Endothelial cell of umbilical vein (primary cell): ENCODE measurements around the gene TMPRSS9. TPM values are rescaled to one million over a fixed set of nuclear protein-coding genes. Genes with fewer than 3 reads are reported as not detected.

Experiments
- BruUV-seq: library from RNA; stranded (reverse); fragments of 400-500 nt; replicated peaks from 2 replicates; lab custom pipeline; 2021; lab: Mats Ljungman, UMichigan
- CTCF ChIA-PET: fragments of 300-600, 350-600 bp; sonication (Branson Sonifier 250); formaldehyde crosslinking; loops from one replicate; lab custom pipeline; 2021; ENCODE audit warnings: antibody characterized with exemption, inconsistent platforms; lab: Charles Lee
- POLR2A ChIA-PET: fragments of 300-600, 350-600 bp; sonication (Branson Sonifier 250); formaldehyde crosslinking; loops from one replicate; lab custom pipeline; 2021; ENCODE audit warnings: antibody characterized with exemption, inconsistent platforms; lab: Charles Lee
- DNase-seq: peaks from one replicate; pipeline ENCODE4 v3.0.0-alpha.2; 2011; ENCODE audit warnings: low read depth, low spot score
- FAIRE-seq: peaks from 2 replicates; lab custom pipeline; 2011; peaks lifted over from hg19 to GRCh38; lab: Jason Lieb, UNC
- H2AFZ ChIP-seq: 2 replicates; pipeline ENCODE4 v1.6.0; 2012; ENCODE audit warnings: low read depth, low read length, control low read depth, inconsistent platforms
- H3K27ac ChIP-seq: 2 replicates; pipeline ENCODE4 v1.5.1; 2011; ENCODE audit warnings: low read depth, mild to moderate bottlenecking, control low read depth, low read length, moderate library complexity; ENCODE audit not compliant: insufficient read depth
- H3K27me3 ChIP-seq, 2 experiments: 2 replicates each; pipeline versions ENCODE4 v1.6.0 to v1.6.1; 2011; ENCODE audit warnings: low read length in 2 of 2, mixed read lengths in 1 of 2; ENCODE audit not compliant: control insufficient read depth in 2 of 2, insufficient read depth in 2 of 2
- H3K36me3 ChIP-seq, 2 experiments: 2 replicates in 1 of 2; 3 replicates in 1 of 2; pipeline ENCODE4 v1.5.1; 2011; ENCODE audit warnings: low read length in 2 of 2, mild to moderate bottlenecking in 1 of 2, moderate library complexity in 1 of 2; ENCODE audit not compliant: control insufficient read depth in 2 of 2, insufficient read depth in 2 of 2; ENCODE audit errors: extremely low read depth in 1 of 2
- H3K4me1 ChIP-seq: 3 replicates; pipeline ENCODE4 v1.5.1; 2011; ENCODE audit warnings: mild to moderate bottlenecking, low read length; ENCODE audit not compliant: control insufficient read depth, insufficient read depth; ENCODE audit errors: extremely low read depth
- H3K4me2 ChIP-seq: 2 replicates; pipeline ENCODE4 v1.6.1; 2011; ENCODE audit warnings: low read length, control low read depth, mixed read lengths; ENCODE audit not compliant: insufficient read depth
- H3K4me3 ChIP-seq, 3 experiments: fragments of 200-600 bp in 1 of 3; sonication (generic), shearing (Covaris generic) in 1 of 3; replicated peaks in 1 of 3; 2 replicates each; pipeline ENCODE4 v1.5.1; 2011 to 2016; ENCODE audit warnings: control low read depth in 3 of 3, low read length in 3 of 3, mild to moderate bottlenecking in 2 of 3, inconsistent platforms in 1 of 3, low read depth in 1 of 3, moderate library complexity in 1 of 3; ENCODE audit not compliant: insufficient read depth in 1 of 3
- H3K79me2 ChIP-seq: 2 replicates; pipeline ENCODE4 v1.6.0; 2012; ENCODE audit warnings: low read length, inconsistent platforms; ENCODE audit not compliant: control insufficient read depth, insufficient read depth
- H3K9ac ChIP-seq: replicated peaks from 2 replicates; pipeline ENCODE3; 2011; ENCODE audit warnings: low read length, control low read depth; ENCODE audit not compliant: insufficient read depth; ENCODE audit errors: extremely low read depth
- H3K9me1 ChIP-seq: replicated peaks from 3 replicates; pipeline ENCODE4 v1.6.0; 2011; ENCODE audit warnings: mild to moderate bottlenecking, low read length; ENCODE audit not compliant: control insufficient read depth, insufficient read depth; ENCODE audit errors: extremely low read depth
- H3K9me3 ChIP-seq: replicated peaks from 2 replicates; pipeline ENCODE4 v1.5.1; 2012; ENCODE audit warnings: low read length, inconsistent platforms; ENCODE audit not compliant: control insufficient read depth, insufficient read depth
- H4K20me1 ChIP-seq: replicated peaks from 2 replicates; pipeline ENCODE3; 2011; ENCODE audit warnings: mild to moderate bottlenecking, low read length; ENCODE audit not compliant: control insufficient read depth, insufficient read depth; ENCODE audit errors: extremely low read depth
- CTCF ChIP-seq, 2 donors: IDR thresholded peaks; 1 replicate in 1 of 2; 2 replicates in 1 of 2; pipeline ENCODE4 v1.5.1; 2011; ENCODE audit warnings: low read length in 2 of 2, mild to moderate bottlenecking in 2 of 2, moderate library complexity in 2 of 2, control low read depth in 1 of 2, inconsistent platforms in 1 of 2, low read depth in 1 of 2; ENCODE audit not compliant: insufficient read depth in 1 of 2; ENCODE audit errors: extremely low read depth in 1 of 2
- EZH2 ChIP-seq: IDR thresholded peaks from 2 replicates; pipeline ENCODE4 v1.6.1; 2012; ENCODE audit warnings: borderline replicate concordance, low read depth, mild to moderate bottlenecking, moderate library complexity, low read length, inconsistent platforms; ENCODE audit not compliant: severe bottlenecking
- FOS ChIP-seq: IDR thresholded peaks from 2 replicates; pipeline ENCODE4 v1.6.1; 2011; ENCODE audit warnings: mild to moderate bottlenecking, low read length, moderate library complexity, borderline replicate concordance; ENCODE audit not compliant: insufficient read depth
- GATA2 ChIP-seq: IDR thresholded peaks from 2 replicates; pipeline ENCODE4 v1.7.0; 2011; ENCODE audit warnings: low read depth, mild to moderate bottlenecking, moderate library complexity, mixed read lengths, low read length; ENCODE audit not compliant: insufficient read length, insufficient read depth
- JUN ChIP-seq: IDR thresholded peaks from 2 replicates; pipeline ENCODE4 v1.6.1; 2011; ENCODE audit warnings: borderline replicate concordance, low read depth; ENCODE audit not compliant: insufficient read length, insufficient read depth
- MAX ChIP-seq: IDR thresholded peaks from 2 replicates; pipeline ENCODE4 v1.6.1; 2011; ENCODE audit not compliant: insufficient read depth, insufficient read length
- MYC ChIP-seq: IDR thresholded peaks from one replicate; pipeline ENCODE4 v1.6.1; 2011; ENCODE audit warnings: mild to moderate bottlenecking, low read depth, low read length
- POLR2A ChIP-seq: IDR thresholded peaks from 2 replicates; pipeline ENCODE4 v1.6.1; 2012; ENCODE audit warnings: low read depth, mild to moderate bottlenecking, control low read depth, low read length
- POLR2AphosphoS5 ChIP-seq: IDR thresholded peaks from 2 replicates; pipeline ENCODE4 v1.6.1; 2012; ENCODE audit warnings: low read depth, mild to moderate bottlenecking, control low read depth, low read length, moderate library complexity; ENCODE audit not compliant: insufficient read depth
- dilution Hi-C: fragments of 300-500 bp; cut with MboI; formaldehyde crosslinking; loops from one replicate; pipeline ENCODE4 v1.15.0; 2019; ENCODE audit warnings: low sequenced_read_pairs; ENCODE audit not compliant: extremely low pct_ligation_motif_present
- intact Hi-C: fragments of 100-400 bp; cut with micrococcal nuclease; formaldehyde crosslinking; loops from one replicate; pipeline ENCODE4 v1.10.0; 2022
- polyA plus RNA-seq, 4 experiments: library from polyadenylated mRNA; depleted of rRNA in 3 of 4; stranded (reverse) in 3 of 4; unstranded in 1 of 4; fragments of >200 nt; gene quantifications; 2 replicates each; pipeline versions ENCODE4 v1.2.1 to v1.2.3, GENCODE V29; 2011 to 2012; ENCODE audit warnings: missing spikeins in 1 of 4
- total RNA-seq: library from RNA; stranded (reverse); gene quantifications from 2 replicates; pipeline ENCODE4 v1.2.3, GENCODE V29; 2021

The TMPRSS9 gene
- total and polyA plus RNA-seq, 2 donors (not counting 3 experiments of a cell fraction or from before 2014, with no cell fraction given), result not detected

GRCh38 chr19:2387367-2388288, 27.6 kb downstream of the TMPRSS9 start:
- no peak for FAIRE-seq

More at GRCh38 chr19:2387367-2388288, 27.6 kb downstream of the TMPRSS9 start:
- Histone ChIP-seq H3K9me1 (no peaks in the 10 kb centered on the region), H3K9ac (no peak overlapping the region), H3K4me2 (no peak overlapping the region), H3K4me1 (no peaks in the 10 kb centered on the region), H3K36me3 (no peaks in the 10 kb centered on the region), H3K27me3 (peaks cover 0 to 4% of the 10 kb centered on the region in 2 experiments), H3K4me3 (no peak overlapping the region), H3K79me2 (no peaks in the 10 kb centered on the region), H2AFZ (no peak overlapping the region), H3K27ac (no peak overlapping the region), H3K9me3 (no peaks in the 10 kb centered on the region), H4K20me1 (no peaks in the 10 kb centered on the region)
- intact Hi-C loops, result no loop called here
- no TSS peak for BruUV-seq
- dilution Hi-C loops, result no loop called here
- CTCF ChIA-PET, result no interaction called here
- POLR2A ChIA-PET, result interaction anchor here (0.6 kb wide), 1 partner anchor 255 kb away, joined by 4 read pairs; no protein-coding TSS in a partner anchor
- TF ChIP-seq JUN, result no peak
- TF ChIP-seq CTCF (IDR thresholded peaks at IDR 0.05; ENCODE audit: extremely low read depth in 1 of 2, insufficient read depth in 1 of 2, low read depth in 1 of 2, low read length in 2 of 2), result no peak
- no peak for TF ChIP-seq FOS
- no peak for TF ChIP-seq GATA2
- TF ChIP-seq POLR2AphosphoS5, result no peak
- no peak for TF ChIP-seq POLR2A
- TF ChIP-seq EZH2, result no peak
- no peak for TF ChIP-seq MAX
- no peak for TF ChIP-seq MYC
- no peak for DNase-seq
